ENCODE results near the gene PTH1R.

DNA sequence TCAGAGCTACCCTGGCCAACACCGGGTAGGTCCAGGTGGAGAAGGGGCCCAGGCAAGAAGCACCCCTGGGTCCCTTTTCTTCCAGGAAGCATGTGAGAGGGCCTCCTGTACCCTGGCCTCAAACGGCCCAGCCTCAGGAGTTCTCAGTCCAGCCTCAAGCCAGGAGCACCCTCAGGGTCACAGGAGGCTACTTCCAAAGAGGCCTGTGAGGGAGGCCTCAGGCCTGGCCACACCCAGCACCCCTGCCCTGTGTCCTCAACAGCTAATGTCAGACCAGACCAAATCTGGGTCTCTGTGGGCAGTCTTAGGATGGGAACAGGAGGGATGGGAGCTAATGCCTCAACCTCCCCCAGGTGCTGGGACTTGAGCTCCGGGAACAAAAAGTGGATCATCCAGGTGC, 23.5 kb downstream of the PTH1R start:
- TF ChIP-seq, protein P1, sequence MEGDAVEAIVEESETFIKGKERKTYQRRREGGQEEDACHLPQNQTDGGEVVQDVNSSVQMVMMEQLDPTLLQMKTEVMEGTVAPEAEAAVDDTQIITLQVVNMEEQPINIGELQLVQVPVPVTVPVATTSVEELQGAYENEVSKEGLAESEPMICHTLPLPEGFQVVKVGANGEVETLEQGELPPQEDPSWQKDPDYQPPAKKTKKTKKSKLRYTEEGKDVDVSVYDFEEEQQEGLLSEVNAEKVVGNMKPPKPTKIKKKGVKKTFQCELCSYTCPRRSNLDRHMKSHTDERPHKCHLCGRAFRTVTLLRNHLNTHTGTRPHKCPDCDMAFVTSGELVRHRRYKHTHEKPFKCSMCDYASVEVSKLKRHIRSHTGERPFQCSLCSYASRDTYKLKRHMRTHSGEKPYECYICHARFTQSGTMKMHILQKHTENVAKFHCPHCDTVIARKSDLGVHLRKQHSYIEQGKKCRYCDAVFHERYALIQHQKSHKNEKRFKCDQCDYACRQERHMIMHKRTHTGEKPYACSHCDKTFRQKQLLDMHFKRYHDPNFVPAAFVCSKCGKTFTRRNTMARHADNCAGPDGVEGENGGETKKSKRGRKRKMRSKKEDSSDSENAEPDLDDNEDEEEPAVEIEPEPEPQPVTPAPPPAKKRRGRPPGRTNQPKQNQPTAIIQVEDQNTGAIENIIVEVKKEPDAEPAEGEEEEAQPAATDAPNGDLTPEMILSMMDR (IDR thresholded peaks at IDR 0.05) = no peak
- TF ChIP-seq POLR2A (IDR thresholded peaks at IDR 0.05) = no peak

Measured in prostate gland (tissue), 2 donors.